SIG-M5 treated with dmso at 0.1 percent for 504 hours (cell line): ENCODE results near the gene TM6SF1.
A peak's percentile ranks its signal among the peaks of the same experiment; 100 is the strongest.
"Not testable (repeated sequence)": the region's sequence is repeated elsewhere in the genome, so short reads cannot be mapped to it uniquely, and the experiment has no call there.

ENCODE experiments used
- DNase-seq: peaks from one replicate; lab custom pipeline; 2025; ENCODE audit not compliant: unreplicated experiment; lab: John Stamatoyannopoulos, UW

Gene TM6SF1

DNA sequence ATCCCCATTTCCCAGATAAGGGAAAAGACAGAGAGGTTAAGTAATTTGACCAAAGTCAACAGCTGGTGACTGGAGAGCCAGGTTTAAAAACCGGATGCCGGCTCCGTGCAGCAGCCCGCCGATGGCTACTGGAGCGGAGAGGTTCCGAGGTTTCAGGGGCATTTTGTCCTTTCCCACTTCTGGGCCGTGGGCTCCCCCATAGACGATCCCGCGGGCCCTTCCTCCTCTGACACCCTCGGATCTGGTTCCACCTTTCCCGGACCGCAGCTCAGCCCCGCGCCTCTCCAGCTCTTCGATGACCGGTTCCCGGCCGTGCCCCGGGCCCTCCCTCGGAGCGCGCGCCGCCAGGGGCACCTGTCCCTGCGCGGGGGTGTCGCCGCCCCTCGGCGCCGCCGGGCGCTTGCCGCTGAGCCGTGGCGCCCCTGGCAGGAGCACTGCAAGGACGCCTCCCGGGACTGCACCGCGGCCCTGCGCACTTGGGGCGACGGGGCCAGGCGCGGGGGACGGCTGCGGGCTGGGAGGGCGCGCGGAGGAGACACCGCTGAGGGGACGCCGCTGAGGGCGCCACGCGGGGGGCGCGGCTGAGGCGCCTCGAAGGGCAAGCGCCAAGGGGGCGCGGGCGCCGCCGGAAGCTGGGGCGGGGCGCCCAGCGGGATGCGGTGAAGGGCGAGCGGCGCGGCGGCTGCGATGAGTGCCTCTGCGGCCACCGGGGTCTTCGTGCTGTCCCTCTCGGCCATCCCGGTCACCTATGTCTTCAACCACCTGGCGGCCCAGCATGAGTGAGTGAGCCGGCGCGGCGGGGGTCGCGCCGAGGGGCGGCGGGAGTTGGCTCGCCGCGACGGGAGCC is at the start of gene TM6SF1:
Gene TM6SF1 (plus strand): TSS at position 652 of the 847 bp plus-strand sequence. CDS start 36 bp downstream, at position 688.
- DNase-seq: no peak

- DNase-seq: no peak
Measured at GRCh38 chr15:83057696-83058376, 49.6 kb upstream of the TM6SF1 start.

GRCh38 chr15:83061680-83062079 is 45.8 kb upstream of the TM6SF1 start:
- no peak for DNase-seq

GRCh38 chr15:83062768-83063180 is 44.7 kb upstream of the TM6SF1 start:
- peak; percentile 34 for DNase-seq

- peak; percentile 12 for DNase-seq
Measured at GRCh38 chr15:83063551-83063950, 43.9 kb upstream of the TM6SF1 start.

GRCh38 chr15:83064859-83065258 is 42.6 kb upstream of the TM6SF1 start:
- DNase-seq: peak; percentile 49

DNA sequence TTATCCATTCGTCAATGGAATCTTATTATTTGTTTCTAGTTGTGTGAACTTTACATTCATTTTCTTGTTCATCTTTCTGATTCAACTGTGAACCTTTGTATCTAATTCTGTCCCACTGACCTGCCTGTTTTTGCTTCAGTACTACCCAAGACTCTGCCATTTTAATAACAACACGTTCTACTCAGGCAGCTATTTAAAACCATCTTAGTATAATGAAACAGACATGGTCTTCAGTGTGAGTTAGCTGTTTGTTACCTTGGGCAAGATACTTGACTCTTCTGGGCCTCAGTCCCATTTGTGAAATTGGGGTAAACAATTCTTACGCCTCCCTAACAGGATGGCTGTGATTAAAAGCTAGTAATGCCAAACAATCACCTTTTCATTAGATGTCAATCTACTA is 42.0 kb upstream of the TM6SF1 start:
- DNase-seq: no peak

DNA sequence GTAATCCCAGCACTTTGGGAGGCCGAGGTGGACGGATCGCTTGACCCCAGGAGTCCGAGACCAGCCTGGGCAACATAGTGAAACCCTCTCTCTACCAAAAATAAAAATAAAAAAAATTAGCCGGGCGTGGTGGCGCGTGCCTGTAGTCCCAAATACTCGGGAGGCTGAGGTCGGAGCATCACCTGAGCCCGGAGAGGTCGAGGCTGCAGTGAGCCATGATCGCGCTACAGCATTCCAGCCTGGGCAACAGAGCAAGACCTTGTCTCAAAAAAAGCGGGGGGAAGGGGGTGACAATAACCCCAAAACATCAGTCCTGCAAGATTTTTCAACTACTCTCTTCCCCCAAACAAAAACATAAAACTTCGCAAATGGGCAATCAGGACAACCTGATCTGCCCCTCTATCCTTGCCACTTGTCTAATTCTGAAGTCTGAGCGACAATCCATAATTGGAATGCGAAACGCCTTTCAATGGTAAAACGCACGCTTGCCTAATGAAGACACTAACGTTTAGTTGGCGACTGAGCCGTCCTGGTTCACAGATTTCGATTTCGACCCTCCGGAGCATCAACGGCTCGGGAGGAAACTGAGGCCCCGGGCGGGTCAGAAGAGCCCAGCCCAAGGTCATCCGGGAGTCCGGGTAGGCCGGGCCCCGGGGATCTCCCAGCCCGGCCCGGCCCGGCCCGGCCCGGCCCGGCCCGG is 41.3 kb upstream of the TM6SF1 start:
- DNase-seq: no peak

GRCh38 chr15:83066734-83067637 is 40.5 kb upstream of the TM6SF1 start, which contains the start of gene BTBD1:
TSS of gene BTBD1 (minus strand) at chr15:83067252. CDS start at chr15:83067151, 101 bp downstream.
- DNase-seq: peak; percentile 84

DNA sequence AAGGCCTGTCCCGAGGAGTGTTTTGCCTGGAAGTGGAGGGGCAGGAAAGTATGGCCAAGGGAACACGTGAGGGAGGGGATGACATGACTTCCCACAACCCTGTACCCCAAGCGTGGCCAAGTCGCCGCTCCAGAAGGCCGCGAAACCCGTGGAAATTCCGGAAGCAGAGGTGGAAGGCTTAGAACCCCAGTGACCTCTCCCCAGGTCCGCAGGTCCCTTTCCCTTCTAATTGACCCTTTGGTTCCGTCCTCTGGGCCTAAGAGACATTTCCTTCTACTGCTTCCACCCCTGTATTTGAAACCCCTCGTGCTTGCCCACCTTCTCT is 39.8 kb upstream of the TM6SF1 start:
- DNase-seq: no peak

- DNase-seq: no peak
Measured at GRCh38 chr15:83068054-83068453, 39.4 kb upstream of the TM6SF1 start.

- not testable (repeated sequence) for DNase-seq
Measured at GRCh38 chr15:83069211-83069642, 38.2 kb upstream of the TM6SF1 start.

- DNase-seq: no peak
Measured at GRCh38 chr15:83077491-83078230, 29.8 kb upstream of the TM6SF1 start.

DNA sequence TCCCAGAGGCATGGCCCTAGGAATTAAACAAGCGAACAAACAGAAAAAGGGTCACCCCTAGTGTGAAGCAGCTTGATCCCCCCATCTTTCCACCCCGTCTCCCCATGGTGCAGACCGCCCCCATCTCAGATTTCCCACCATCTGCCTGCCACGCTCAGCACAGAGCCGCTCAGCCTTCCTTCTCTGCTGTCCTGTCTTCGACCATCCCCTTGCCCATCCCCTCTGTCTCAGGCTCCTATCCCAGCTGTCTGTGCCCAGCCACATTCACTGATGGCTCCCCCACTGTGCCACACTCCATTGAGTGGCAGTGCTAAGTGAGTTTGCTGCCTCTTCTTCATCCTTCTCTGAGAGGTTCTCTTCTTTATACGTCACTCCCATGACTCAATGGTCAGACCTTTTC is 28.7 kb upstream of the TM6SF1 start:
- DNase-seq: no peak

DNA sequence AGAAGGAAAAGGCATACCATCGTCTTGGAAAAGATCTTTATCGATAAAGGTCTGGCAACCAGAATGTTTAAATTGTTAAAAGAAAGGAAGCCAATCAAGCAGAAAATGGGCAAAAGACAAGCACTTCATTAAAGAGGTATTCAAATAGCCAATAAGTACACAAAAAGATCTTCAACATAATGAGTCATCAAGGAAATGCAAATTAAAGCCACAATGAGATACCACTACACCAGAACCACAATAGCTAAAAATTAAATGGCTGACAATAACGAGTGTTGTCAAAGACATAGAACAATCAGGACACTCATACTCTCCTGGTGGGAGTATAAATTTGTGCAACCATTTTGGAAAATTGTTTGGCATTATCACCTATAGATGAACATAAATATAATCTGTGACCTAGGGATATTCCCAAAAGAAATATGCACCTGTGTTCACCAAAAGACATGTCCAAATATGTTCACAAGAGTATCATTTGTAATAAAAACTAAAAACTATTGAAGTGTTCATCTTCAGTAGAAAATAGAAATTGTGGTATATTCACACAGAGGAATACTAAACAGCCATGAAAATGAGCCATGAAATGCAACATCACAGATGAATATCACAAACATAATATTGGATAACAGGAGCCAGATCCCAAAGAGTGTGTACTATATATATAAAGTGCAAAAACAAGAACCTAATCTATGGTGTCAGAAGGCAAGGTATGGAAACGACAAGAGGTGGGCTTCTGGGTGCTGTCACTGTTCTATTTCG is 26.0 kb upstream of the TM6SF1 start:
- no peak for DNase-seq

DNA sequence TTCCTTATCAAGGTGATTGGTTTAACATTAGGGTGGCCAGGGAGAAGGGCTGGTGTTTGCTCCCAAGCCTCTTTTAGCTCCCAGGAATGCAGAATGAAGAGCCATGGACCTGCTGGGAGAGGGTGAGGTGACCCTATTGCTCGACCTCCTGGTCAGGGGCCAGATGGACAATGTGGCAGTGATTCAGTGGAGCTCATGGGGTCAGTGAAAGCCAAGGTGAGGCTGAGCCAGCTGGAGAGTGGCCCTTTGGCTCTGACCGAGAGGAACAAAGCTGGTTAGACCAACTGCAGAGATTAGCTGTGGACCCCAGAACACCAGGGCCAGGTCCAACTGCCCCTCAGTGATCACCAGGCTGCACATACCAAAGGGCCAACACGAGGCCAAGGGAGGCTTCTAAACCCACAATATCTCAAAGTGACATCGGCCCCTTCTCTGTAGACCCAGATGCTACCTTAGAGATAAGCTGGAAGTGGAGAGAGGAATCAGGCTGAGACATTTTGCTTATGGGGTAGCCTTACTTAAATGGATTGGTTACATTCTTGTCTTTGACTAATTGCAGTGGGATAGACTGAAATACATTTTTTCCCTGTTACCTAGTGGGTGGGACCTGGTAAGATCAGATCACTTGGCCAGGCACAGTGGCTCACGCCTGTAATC is 24.6 kb upstream of the TM6SF1 start:
- no peak for DNase-seq

DNA sequence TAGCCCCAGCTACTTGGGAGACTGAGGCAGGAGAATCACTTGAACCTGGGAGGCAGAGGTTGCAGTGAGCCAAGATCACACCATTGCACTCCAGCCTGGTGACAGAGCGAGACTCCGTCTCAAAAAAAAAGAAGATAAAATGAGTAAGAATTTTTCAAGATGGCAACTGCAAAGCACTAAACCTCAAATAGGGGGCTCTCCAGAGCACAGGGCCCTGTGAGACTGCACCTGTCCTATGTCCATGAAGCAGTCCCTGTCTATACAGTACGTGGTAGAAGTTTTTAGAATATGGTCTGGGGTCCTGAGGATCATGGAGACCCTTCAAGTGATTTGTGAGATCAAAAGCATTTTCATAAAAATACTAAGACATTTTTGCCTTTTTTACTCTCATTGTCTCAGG is 22.0 kb upstream of the TM6SF1 start:
- DNase-seq: not testable (repeated sequence)

DNA sequence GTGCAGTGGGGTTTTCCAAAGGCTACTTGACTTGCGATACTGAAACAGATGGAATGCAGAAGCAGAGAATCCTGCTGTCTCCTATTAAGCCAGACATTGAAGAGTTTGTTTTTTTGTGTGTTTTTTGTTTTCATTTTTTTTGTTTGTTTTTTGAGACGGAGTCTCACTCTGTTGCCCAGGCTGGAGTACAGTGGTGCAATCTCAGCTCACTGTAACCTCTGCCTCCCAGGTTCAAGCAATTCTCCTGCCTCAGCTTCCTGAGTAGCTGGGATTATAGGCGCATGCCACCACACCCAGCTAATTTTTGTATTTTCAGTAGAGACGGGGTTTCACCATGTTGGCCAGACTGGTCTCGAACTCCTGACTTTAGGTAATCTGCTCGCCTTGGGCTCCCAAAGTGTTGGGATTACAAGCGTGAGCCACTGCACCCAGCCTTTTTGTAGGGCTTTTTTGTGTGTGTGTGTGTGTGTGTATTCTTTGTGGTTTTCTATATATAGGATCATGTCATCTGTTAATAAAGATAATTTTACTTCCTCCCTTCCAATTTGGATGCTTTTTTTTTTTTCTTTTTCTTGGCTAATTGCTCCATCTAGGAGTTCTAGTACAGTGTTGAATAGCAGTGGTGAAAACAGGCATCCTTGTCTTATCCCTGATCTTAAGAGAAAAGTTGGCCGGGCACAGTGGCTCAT is 21.4 kb upstream of the TM6SF1 start:
- not testable (repeated sequence) for DNase-seq
